Measurements from ENCODE around the gene NCAM1.

DNA sequence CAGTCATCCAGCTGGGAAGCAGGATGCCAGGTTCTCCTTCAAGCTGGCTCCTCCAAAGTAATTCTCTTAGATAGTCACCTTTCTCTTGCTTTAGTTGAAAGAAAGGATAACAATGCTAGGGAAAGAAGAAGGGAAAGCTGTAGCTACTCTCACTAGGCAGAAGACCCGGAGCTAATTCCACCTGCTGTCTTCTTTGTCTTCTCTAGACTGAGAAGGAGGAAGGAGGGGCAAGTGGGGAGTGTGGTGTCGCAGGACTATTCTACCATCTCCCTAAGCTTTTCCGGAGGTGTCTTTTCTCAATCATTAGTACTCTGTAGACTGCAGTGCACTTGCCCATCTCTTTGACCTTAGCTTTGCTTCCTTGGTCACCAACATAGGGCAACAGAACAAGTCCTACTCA, 162.8 kb downstream of the NCAM1 start:
- TF ChIP-seq, protein P1, sequence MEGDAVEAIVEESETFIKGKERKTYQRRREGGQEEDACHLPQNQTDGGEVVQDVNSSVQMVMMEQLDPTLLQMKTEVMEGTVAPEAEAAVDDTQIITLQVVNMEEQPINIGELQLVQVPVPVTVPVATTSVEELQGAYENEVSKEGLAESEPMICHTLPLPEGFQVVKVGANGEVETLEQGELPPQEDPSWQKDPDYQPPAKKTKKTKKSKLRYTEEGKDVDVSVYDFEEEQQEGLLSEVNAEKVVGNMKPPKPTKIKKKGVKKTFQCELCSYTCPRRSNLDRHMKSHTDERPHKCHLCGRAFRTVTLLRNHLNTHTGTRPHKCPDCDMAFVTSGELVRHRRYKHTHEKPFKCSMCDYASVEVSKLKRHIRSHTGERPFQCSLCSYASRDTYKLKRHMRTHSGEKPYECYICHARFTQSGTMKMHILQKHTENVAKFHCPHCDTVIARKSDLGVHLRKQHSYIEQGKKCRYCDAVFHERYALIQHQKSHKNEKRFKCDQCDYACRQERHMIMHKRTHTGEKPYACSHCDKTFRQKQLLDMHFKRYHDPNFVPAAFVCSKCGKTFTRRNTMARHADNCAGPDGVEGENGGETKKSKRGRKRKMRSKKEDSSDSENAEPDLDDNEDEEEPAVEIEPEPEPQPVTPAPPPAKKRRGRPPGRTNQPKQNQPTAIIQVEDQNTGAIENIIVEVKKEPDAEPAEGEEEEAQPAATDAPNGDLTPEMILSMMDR (IDR thresholded peaks at IDR 0.05), result no peak
- TF ChIP-seq EP300 (IDR thresholded peaks at IDR 0.05), result no peak
- no peak for TF ChIP-seq POLR2AphosphoS5 (IDR thresholded peaks at IDR 0.05)
- TF ChIP-seq POLR2A (IDR thresholded peaks at IDR 0.05), result no peak
